ENCODE results near the gene NEURL1.

The NEURL1 gene

GRCh38 chr10:103638948-103639347, 145.4 kb downstream of the NEURL1 start:
- TF ChIP-seq CTCF (IDR thresholded peaks at IDR 0.05; ENCODE audit: low read depth, low read length): no peak
- no peak overlapping the region for H3K4me3 ChIP-seq (ENCODE audit: low read depth, low read length)

GRCh38 chr10:103640436-103641181, 147.1 kb downstream of the NEURL1 start:
- TF ChIP-seq CTCF (IDR thresholded peaks at IDR 0.05; ENCODE audit: low read depth, low read length): no peak
- H3K4me3 ChIP-seq (ENCODE audit: low read depth, low read length): no peak overlapping the region

GRCh38 chr10:103641326-103641725, 147.8 kb downstream of the NEURL1 start:
- H3K4me3 ChIP-seq (ENCODE audit: low read depth, low read length): no peak overlapping the region
- no peak for TF ChIP-seq CTCF (IDR thresholded peaks at IDR 0.05; ENCODE audit: low read depth, low read length)

All from WI38 (cell line).